HepG2 (cell line): ENCODE measurements around the gene RAB14. TPM values are rescaled to one million over a fixed set of nuclear protein-coding genes. Genes with fewer than 3 reads are reported as not detected.

Source experiments
- DBP ChIP-seq: sonication (generic); formaldehyde crosslinking; IDR thresholded peaks from 2 replicates; pipeline ENCODE4 v1.4.0; 2020; ENCODE audit warnings: missing genetic modification reagents; ENCODE audit errors: not compliant biosample characterization
- MEIS2 ChIP-seq: sonication (generic); formaldehyde crosslinking; IDR thresholded peaks from 2 replicates; pipeline ENCODE4 v1.9.0; 2021; ENCODE audit warnings: mild to moderate bottlenecking, missing genetic modification reagents
- MNT ChIP-seq: fragments of 450-650 bp; IDR thresholded peaks from 2 replicates; pipeline ENCODE4 v1.6.1; 2016
- MTA3 ChIP-seq: sonication (generic); formaldehyde crosslinking; IDR thresholded peaks from 2 replicates; pipeline ENCODE4 v1.4.0; 2020; ENCODE audit warnings: missing genetic modification reagents
- NCOA5 ChIP-seq: sonication (generic); formaldehyde crosslinking; IDR thresholded peaks from 2 replicates; pipeline ENCODE4 v1.4.0; 2020; ENCODE audit warnings: missing genetic modification reagents
- THAP8 ChIP-seq: sonication (generic); formaldehyde crosslinking; IDR thresholded peaks from 2 replicates; pipeline ENCODE4 v1.5.1; 2020; ENCODE audit warnings: missing genetic modification reagents, mild to moderate bottlenecking, borderline replicate concordance
- ZBED4 ChIP-seq: sonication (generic); formaldehyde crosslinking; IDR thresholded peaks from 2 replicates; pipeline ENCODE4 v1.4.0; 2020; ENCODE audit warnings: missing genetic modification reagents, borderline replicate concordance
- ZNF513 ChIP-seq: sonication (generic); formaldehyde crosslinking; conservative IDR thresholded peaks from 2 replicates; pipeline ENCODE4 v1.5.0; 2020; ENCODE audit warnings: missing genetic modification reagents
- ZUFSP ChIP-seq: sonication (generic); formaldehyde crosslinking; IDR thresholded peaks from 2 replicates; pipeline ENCODE4 v1.9.0; 2021; ENCODE audit warnings: missing genetic modification reagents, mild to moderate bottlenecking, borderline replicate concordance
- polyA plus RNA-seq, 8 experiments: library from polyadenylated mRNA; depleted of rRNA in 3 of 8; stranded (reverse) in 7 of 8; unstranded in 1 of 8; fragments of >200 nt; fragmentation: Illumina TruSeq in 4 of 8; extraction: Trizol in 4 of 8; gene quantifications; 2 replicates each; pipeline versions ENCODE4 v1.2.1 to v1.2.3, GENCODE V29; 2011 to 2016; ENCODE audit warnings: low read depth in 4 of 8, missing spikeins in 1 of 8, mixed read lengths in 1 of 8; ENCODE audit not compliant: insufficient read depth in 1 of 8
- total RNA-seq, 5 experiments: library from RNA; depleted of rRNA; stranded (reverse); fragments of >200 nt; fragmentation: Illumina TruSeq; extraction: Trizol; gene quantifications; 2 replicates each; pipeline ENCODE4 v1.2.3, GENCODE V29; 2016; ENCODE audit warnings: low read depth in 1 of 5

RAB14 gene
- total and polyA plus RNA-seq, 2 of the 13 experiments (the other 11 are each of a cell fraction or from before 2014, with no cell fraction given): 17.4 to 19.3 TPM

- TF ChIP-seq ZBED4 (CRISPR knock-in tag) (no peak), ZNF513 (CRISPR knock-in tag) (no peak), DBP (CRISPR knock-in tag) (no peak), NCOA5 (CRISPR knock-in tag) (no peak), MTA3 (CRISPR knock-in tag) (no peak), THAP8 (CRISPR knock-in tag) (no peak), MEIS2 (CRISPR knock-in tag) (no peak), MNT (no peak), ZUFSP (CRISPR knock-in tag) (no peak)
These were observed 28.8 kb downstream of the RAB14 start (continued) for GRCh38 chr9:121172726-121173487.
